HFF-Myc (cell line): Measurements from ENCODE around the gene AADACL4.
A peak's percentile ranks its signal among the peaks of the same experiment; 100 is the strongest.

Experiments
- DNase-seq: peaks from one replicate; pipeline ENCODE4 v3.0.0-alpha.2; 2011; ENCODE audit warnings: low read depth; ENCODE audit errors: extremely low read depth
- H3K4me3 ChIP-seq: replicated peaks from 2 replicates; pipeline ENCODE4 v1.5.1; 2011; ENCODE audit warnings: low read depth, mild to moderate bottlenecking, control low read depth, low read length
- TF ChIP-seq, protein P1 (sequence below): IDR thresholded peaks from 2 replicates; pipeline ENCODE4 v1.5.1; 2012; ENCODE audit warnings: mild to moderate bottlenecking, low read depth, low read length, control low read depth; ENCODE audit errors: missing control alignments

The AADACL4 gene

DNA sequence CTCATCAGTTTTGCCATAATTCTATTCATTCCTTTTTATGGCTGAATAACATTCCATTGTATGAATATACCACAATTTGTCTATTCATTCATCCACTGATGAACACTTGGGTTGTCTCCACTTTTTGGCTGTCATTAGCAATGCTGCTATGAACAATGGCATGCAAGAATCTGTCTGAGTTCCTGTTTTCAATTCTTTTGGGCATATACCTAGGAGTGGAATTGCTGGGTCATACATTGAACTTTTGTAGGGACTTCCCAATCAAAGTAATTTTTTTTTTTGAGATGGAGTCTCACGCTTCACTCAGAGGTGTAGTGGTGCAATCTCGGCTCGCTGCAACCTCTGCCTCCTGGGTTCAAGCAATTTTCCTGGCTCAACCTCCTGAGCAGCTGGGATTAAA lies 34.9 kb downstream of the AADACL4 start:
- no peak overlapping the region for H3K4me3 ChIP-seq
- no peak for DNase-seq
- TF ChIP-seq, protein P1, sequence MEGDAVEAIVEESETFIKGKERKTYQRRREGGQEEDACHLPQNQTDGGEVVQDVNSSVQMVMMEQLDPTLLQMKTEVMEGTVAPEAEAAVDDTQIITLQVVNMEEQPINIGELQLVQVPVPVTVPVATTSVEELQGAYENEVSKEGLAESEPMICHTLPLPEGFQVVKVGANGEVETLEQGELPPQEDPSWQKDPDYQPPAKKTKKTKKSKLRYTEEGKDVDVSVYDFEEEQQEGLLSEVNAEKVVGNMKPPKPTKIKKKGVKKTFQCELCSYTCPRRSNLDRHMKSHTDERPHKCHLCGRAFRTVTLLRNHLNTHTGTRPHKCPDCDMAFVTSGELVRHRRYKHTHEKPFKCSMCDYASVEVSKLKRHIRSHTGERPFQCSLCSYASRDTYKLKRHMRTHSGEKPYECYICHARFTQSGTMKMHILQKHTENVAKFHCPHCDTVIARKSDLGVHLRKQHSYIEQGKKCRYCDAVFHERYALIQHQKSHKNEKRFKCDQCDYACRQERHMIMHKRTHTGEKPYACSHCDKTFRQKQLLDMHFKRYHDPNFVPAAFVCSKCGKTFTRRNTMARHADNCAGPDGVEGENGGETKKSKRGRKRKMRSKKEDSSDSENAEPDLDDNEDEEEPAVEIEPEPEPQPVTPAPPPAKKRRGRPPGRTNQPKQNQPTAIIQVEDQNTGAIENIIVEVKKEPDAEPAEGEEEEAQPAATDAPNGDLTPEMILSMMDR = no peak

DNA sequence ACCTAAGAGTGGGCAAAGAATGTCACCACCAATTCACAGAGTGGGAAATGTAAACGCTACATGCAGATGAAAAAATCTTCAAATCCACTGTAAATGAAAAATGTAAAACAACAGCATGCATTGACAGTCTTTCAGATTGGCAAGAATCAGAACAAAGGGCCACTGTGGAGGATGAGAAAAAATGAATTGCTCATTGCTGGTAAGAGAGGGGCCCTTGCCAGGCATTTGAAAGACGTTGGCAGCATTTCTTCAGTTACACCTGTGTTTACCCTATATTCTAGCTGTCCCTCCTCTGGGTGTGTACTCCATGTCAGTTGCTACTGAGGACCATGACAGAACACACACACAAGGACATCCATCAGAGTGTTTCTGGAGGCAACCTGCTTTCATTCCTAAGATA lies 46.3 kb downstream of the AADACL4 start:
- no peak overlapping the region for H3K4me3 ChIP-seq
- DNase-seq = no peak
- TF ChIP-seq, protein P1 = no peak

DNA sequence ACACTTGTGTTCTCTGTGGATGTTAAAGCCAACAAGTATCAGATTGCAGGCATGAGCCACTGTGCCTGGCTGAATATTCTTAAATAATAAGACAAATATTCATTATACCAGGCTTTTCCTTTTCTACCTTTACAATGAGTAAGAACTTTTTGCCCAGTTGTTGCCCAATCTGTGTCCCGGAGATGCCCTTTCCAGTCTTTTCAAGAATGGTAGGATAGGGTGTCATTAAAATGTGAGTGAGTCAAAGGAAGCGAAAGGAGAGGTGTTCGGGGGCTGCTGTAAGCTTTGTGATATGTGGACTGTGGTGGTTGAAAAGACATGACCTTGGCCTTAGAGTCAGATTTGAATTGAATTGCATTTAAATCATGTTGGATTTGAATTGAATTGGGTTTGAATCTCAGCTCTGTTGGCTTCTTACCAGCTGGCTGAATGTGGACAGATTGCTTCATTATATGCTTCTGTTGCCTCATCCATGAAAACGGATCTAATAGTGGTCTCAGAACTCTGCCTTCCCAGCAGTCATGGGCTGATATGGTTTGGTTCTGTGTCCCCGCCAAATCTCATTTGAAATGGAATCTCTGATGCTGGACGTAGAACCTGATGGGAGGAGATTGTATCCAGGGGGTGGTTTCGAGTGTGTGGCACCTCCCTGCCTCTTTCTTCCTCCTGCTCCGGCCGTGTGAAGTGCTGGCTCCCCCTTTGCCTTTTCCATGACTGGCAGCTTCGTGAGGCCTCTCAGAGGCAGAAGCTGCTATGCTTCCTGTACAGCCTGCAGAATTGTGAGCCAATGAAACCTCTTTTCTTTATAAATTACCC lies 49.3 kb downstream of the AADACL4 start:
- TF ChIP-seq, protein P1 = no peak
- no peak overlapping the region for H3K4me3 ChIP-seq
- no peak for DNase-seq

DNA sequence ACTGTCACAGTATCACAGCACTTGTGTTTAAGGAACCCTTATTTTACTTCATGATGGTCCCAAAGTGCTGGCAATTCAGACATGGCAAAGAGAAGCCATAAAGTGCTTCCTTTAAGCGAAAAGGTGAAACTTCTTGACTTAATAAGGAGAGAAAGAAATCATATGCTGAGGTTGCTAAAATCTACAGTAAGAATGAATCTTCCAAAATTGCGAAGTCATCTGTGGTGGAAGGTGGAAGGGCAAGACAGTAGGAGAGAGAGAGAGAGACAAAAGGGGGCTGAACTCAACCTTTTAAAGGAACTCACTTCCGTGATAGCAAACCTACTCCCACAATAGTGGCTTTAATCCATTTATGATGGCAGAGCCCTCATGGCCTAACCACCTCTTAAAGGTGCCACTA lies 52.8 kb downstream of the AADACL4 start:
- DNase-seq = no peak
- H3K4me3 ChIP-seq = no peak overlapping the region
- TF ChIP-seq, protein P1 = no peak

DNA sequence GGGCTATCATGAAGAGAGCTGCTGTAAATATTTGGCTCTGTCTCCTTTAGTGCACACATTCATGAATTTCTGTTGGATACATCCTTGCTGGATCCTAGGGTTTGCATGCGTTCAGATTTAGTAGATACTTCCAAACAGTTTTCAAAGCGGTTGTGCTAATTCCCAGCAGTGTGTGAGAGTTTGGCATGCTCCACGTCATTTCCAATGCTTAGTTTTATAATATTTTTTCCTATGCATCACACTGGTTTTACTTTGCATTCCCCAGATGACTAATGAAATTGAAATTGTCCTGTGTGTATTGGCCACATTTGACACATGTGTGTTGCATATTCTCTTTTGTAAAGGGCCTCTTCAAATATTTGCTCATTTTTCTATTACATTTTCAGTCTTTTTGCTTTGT lies 53.5 kb downstream of the AADACL4 start:
- peak; percentile 2 for DNase-seq
- H3K4me3 ChIP-seq = no peak overlapping the region
- TF ChIP-seq, protein P1 = no peak

DNA sequence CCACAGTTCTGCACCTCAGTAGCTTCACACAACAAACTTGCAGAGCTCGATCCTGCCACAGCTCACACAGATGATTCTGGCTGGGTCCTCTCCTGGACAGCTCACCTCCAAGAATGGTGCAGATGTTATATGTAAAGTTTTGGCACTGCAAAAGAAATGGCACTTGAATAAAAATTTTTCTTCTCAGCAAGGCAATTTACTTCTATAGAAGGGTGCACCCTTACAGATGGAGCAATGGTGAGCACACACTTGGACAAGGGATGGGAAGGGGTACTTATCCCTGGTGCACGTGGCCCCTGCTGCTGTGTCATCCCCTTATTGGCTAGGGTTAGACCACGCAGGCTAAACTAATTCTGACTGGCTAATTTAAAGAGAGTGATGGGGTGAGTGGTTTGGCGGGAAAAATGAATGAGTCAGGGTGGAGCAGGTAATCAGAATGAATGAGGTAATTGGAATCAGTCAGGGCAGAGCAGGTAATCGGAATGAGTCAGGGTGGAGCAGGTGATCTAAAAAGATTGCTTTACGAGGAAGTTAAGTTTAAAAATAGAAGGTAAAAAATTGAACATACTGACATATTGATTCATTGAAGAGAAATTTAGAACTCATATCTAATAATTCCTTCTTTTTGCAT lies 60.1 kb downstream of the AADACL4 start:
- no peak overlapping the region for H3K4me3 ChIP-seq
- TF ChIP-seq, protein P1 = no peak
- no peak for DNase-seq

DNA sequence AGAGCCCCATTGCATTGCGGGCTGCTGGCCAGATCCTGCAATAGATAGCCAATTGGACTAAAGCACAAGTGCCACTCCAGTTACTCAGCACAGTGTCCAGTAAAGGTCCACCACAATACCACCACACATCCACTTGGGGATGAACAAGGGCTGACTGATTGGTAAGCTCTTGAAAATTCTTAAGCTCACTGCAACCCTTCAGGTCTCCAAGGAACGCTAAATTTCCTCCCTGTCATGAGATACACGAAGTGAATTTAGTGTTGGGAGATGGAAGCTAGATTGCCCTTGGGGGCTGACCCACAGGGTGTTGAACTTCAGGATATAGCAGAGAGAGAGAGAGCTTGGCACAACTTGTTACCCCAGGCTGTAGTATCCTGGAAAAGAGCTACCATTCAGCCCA lies 62.2 kb downstream of the AADACL4 start:
- no peak overlapping the region for H3K4me3 ChIP-seq
- no peak for DNase-seq
- TF ChIP-seq, protein P1 = no peak
